ENCODE results near the gene C2CD3. TPM values are rescaled to one million over a fixed set of nuclear protein-coding genes. Genes with fewer than 3 reads are reported as not detected.

C2CD3 gene
- total RNA-seq, 1 donor from 2014 or later, result 13.8 TPM

DNA sequence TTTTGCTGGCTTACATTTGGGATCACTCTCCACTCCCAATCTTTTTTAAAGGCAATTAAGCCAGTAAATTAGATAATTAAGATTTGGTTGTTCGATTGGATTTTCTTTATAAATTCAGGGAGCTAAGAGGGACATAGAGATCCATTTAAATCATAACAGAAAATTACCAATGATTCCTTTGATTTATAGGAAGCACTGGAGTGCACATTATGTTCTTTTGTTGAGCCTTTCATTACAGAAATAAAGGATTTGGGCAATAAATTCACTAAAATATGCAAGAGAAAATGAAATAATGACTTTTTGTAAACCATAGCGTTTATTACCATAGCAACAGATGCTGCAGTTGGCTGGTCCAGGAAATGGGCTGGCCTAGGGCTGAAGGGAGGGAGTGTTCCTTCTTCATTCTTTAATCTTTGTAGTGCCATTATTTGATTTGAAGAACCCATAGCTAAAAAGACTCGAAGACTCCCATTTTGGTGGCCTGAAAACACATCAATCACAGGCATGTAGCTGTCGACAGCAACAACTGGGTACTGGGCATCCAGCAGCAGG is 73.0 kb downstream of the C2CD3 start:
- H3K4me3 ChIP-seq, result no peak overlapping the region
- no peaks in the 10 kb centered on the region for H3K4me1 ChIP-seq
- H3K27ac ChIP-seq (replicated peaks), result no peak overlapping the region
- H3K36me3 ChIP-seq, result peaks cover 93% of the 10 kb centered on the region
- TF ChIP-seq, protein P1, sequence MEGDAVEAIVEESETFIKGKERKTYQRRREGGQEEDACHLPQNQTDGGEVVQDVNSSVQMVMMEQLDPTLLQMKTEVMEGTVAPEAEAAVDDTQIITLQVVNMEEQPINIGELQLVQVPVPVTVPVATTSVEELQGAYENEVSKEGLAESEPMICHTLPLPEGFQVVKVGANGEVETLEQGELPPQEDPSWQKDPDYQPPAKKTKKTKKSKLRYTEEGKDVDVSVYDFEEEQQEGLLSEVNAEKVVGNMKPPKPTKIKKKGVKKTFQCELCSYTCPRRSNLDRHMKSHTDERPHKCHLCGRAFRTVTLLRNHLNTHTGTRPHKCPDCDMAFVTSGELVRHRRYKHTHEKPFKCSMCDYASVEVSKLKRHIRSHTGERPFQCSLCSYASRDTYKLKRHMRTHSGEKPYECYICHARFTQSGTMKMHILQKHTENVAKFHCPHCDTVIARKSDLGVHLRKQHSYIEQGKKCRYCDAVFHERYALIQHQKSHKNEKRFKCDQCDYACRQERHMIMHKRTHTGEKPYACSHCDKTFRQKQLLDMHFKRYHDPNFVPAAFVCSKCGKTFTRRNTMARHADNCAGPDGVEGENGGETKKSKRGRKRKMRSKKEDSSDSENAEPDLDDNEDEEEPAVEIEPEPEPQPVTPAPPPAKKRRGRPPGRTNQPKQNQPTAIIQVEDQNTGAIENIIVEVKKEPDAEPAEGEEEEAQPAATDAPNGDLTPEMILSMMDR (IDR thresholded peaks at IDR 0.05; ENCODE audit: borderline replicate concordance), result no peak
- H3K27me3 ChIP-seq (ENCODE audit: low read depth), result no peaks in the 10 kb centered on the region
- intact Hi-C loops (cut with micrococcal nuclease), result no loop called here
- no peaks in the 10 kb centered on the region for H3K9me3 ChIP-seq (replicated peaks)
- no peak for DNase-seq

DNA sequence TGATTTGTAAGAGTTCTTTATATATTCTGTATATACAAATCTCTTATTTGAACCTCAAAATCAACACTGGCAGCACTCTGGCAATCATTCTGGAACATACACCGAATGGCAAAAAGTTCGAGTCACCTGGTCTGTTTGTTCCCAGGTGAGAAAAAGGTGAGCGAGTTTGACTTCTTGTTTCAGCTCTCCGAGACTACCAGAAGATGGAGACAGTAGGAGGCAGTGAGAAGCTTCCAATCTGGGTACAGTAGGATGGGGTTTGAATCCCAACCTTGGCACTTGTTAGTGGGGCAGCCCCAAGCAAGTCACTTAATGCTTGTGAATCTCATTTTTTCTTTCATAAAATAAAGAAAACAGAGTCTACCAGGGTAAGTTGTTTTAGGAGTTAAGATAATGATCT is 76.4 kb downstream of the C2CD3 start:
- peaks cover 93% of the 10 kb centered on the region for H3K36me3 ChIP-seq
- intact Hi-C loops (cut with micrococcal nuclease), result no loop called here

DNA sequence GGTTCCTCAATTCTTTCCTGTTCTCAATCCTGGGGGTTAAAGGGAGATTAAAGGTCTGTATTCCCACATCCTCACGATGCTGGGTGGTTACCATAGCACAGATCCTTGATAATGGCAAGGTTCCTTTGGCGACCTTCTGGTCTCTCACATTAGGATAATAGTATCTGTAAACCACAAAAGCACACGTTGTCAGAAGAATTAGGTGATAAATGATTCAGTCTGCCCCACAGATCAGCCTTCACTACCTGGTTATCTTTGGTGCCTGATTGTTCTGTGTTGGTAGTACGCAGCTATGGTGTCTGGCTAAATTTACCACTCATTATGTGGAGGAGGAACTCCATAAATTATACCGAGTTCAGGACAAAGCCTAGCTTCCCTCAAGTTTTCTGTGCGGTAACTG is 78.4 kb downstream of the C2CD3 start:
- H3K36me3 ChIP-seq, result peaks cover 87% of the 10 kb centered on the region
- TF ChIP-seq, protein P1 (IDR thresholded peaks at IDR 0.05; ENCODE audit: borderline replicate concordance), result no peak
- H3K9me3 ChIP-seq (replicated peaks), result no peaks in the 10 kb centered on the region
- H3K4me3 ChIP-seq, result no peak overlapping the region
- H3K4me1 ChIP-seq, result no peaks in the 10 kb centered on the region
- intact Hi-C loops (cut with micrococcal nuclease), result no loop called here
- no peak for DNase-seq
- H3K27ac ChIP-seq (replicated peaks), result no peak overlapping the region
- no peaks in the 10 kb centered on the region for H3K27me3 ChIP-seq (ENCODE audit: low read depth)

More for the DNA sequence above, 76.4 kb downstream of the C2CD3 start:
- TF ChIP-seq, protein P1 (IDR thresholded peaks at IDR 0.05; ENCODE audit: borderline replicate concordance), result no peak
- DNase-seq, result no peak
- no peaks in the 10 kb centered on the region for H3K27me3 ChIP-seq (ENCODE audit: low read depth)
- no peak overlapping the region for H3K27ac ChIP-seq (replicated peaks)
- H3K4me3 ChIP-seq, result no peak overlapping the region
- H3K4me1 ChIP-seq, result no peaks in the 10 kb centered on the region
- no peaks in the 10 kb centered on the region for H3K9me3 ChIP-seq (replicated peaks)

DNA sequence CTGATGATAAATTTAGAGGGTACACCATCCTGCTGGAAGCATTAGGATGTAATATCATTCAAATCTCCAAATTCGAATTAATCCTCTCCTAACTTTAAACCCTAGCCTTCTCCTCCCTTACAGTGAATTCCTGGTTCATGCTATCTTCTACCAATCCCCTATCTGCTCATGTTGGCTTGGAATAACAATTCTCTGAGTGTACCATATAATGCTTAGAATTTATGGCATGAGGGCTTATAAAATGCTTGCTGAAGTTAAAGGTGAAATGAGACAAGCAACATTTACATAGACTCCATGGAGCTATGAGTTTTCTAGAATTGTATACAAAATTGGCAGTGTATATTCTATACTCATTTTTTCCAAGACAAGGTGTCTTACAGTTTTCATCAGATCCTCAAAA is 79.3 kb downstream of the C2CD3 start:
- Histone ChIP-seq H3K27me3 (ENCODE audit: low read depth) (no peaks in the 10 kb centered on the region), H3K27ac (replicated peaks) (no peak overlapping the region), H3K36me3 (peaks cover 92% of the 10 kb centered on the region), H3K4me1 (no peaks in the 10 kb centered on the region), H3K9me3 (replicated peaks) (no peaks in the 10 kb centered on the region), H3K4me3 (no peak overlapping the region)
- no peak for DNase-seq
- intact Hi-C loops (cut with micrococcal nuclease), result no loop called here
- TF ChIP-seq, protein P1 (IDR thresholded peaks at IDR 0.05; ENCODE audit: borderline replicate concordance), result no peak

DNA sequence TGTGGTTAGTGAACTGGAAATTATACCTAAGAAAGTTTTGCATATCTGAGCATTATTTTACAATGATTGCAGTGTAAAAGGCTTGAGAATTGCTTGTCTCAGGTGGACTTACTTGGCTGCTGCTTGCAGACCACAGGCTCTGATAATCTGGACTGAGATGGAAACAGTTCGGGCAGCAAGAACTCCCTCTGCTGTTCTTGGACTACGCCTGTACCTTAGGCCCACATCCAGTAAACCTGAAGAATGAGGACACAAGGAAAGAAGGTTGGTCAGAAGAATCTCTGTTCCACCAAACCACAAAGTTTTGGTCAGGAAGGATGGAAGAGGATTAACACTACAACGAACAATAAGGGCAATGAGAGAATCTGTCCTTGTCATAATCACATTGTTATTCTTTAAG is 80.1 kb downstream of the C2CD3 start:
- Histone ChIP-seq H3K27me3 (ENCODE audit: low read depth) (no peaks in the 10 kb centered on the region), H3K27ac (replicated peaks) (no peak overlapping the region), H3K9me3 (replicated peaks) (no peaks in the 10 kb centered on the region), H3K4me1 (no peaks in the 10 kb centered on the region), H3K4me3 (no peak overlapping the region), H3K36me3 (peaks cover 92% of the 10 kb centered on the region)
- intact Hi-C loops (cut with micrococcal nuclease), result no loop called here
- TF ChIP-seq, protein P1 (IDR thresholded peaks at IDR 0.05; ENCODE audit: borderline replicate concordance), result no peak
- DNase-seq, result no peak
